ENCODE results near the gene BCS1L.
A peak's percentile ranks its signal among the peaks of the same experiment; 100 is the strongest.

BCS1L gene

GRCh38 chr2:218662377-218662776 is 2.9 kb downstream of the BCS1L start:
- no peak for DNase-seq

DNA sequence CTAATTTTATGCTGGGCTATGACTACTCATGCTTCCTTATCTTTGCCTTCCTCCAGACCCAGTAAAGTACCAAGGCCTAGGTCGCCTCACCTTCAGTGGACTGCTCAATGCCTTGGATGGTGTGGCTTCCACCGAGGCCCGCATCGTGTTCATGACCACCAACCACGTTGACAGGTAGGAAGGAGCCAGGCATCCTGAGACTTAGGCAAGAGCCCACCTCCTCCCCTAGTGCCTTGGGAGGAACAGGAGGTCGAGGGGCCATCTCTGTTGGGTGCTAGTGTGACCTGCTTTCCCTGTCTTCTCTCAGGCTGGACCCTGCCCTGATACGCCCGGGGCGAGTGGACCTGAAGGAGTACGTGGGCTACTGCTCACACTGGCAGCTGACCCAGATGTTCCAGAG is 3.3 kb downstream of the BCS1L start:
- DNase-seq = no peak

- DNase-seq = no peak
Observed at GRCh38 chr2:218663901-218664300, 4.4 kb downstream of the BCS1L start.

DNA sequence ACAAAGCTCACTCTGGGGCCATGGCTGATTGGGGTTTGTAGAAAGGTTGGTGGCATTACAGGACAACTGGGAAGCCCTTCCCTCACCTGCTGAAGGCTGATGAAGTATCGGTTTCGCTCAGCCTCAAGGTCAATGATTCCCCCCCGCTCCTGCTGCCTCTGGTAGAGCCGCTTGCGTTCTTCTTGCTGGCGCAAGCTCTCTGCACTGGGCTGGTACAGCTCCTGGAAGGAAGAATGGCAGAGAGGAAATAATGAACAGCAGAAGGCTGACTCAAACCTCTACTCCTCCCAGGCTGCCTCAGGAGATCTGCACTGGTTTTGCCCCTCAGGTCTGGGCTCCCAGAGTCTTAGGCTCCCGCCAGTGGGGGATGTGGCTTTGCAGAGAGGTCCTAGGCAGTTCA is 5.2 kb downstream of the BCS1L start:
- no peak for DNase-seq

DNA sequence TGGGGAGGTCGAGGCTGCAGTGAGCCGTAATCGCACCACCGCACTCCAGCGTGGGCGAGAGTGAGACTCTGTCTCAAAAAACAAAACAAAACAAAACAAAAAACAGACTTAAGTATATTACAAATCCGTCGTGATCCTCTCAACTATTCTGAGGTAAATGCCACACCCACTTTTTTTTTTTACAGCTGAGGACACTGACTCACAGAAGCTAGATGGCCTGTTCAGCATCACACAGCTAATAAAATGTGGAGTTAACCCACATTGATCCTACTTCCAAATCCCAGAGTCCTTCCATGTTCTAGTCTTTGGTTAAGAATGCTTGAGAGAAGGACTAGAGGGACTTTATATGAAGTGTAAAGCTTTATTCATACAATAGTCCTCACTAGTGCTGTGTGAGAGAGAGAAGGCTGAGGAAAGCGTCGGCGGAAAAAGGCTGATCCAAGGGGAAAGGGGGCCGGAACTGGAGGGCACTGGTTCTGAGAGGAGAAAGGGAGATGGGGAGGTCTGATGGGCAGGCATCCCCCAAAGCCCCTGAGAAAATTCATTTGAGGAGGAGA is 11.7 kb downstream of the BCS1L start:
- no peak for DNase-seq

- DNase-seq = peak; percentile 81
Observed at GRCh38 chr2:218671654-218672566, 12.4 kb downstream of the BCS1L start, which contains the start of the genes RNF25 and STK36. Gene RNF25 (minus strand): TSS chr2:218672002. CDS start chr2:218671970, 32 bp downstream. Gene STK36 (plus strand): TSS chr2:218672086. CDS start chr2:218672830, 744 bp downstream.

- no peak for DNase-seq
Observed at GRCh38 chr2:218679119-218679518, 19.6 kb downstream of the BCS1L start.

- no peak for DNase-seq
Observed at GRCh38 chr2:218680061-218680460, 20.6 kb downstream of the BCS1L start.

GRCh38 chr2:218687400-218688060 is 28.0 kb downstream of the BCS1L start:
- peak; percentile 39 for DNase-seq

DNA sequence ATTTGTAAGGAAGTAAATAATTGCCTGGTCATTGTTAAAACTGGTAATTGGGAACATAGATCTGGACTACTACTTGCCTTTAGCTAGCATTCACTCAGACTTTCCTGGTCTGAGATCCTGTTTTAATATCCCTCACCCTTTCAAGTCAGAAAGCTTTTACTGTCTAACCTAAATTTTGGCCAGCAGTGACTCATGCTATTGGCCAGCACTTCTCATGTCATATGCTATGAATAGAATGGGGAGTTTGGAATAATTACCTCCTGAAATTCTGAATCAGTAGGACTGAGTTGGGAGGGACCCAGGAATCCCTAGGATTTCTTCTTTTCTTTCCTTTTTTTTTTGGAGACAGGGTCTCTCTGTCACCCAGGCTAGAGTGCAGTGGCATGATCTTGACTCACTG is 31.8 kb downstream of the BCS1L start:
- DNase-seq = no peak

DNA sequence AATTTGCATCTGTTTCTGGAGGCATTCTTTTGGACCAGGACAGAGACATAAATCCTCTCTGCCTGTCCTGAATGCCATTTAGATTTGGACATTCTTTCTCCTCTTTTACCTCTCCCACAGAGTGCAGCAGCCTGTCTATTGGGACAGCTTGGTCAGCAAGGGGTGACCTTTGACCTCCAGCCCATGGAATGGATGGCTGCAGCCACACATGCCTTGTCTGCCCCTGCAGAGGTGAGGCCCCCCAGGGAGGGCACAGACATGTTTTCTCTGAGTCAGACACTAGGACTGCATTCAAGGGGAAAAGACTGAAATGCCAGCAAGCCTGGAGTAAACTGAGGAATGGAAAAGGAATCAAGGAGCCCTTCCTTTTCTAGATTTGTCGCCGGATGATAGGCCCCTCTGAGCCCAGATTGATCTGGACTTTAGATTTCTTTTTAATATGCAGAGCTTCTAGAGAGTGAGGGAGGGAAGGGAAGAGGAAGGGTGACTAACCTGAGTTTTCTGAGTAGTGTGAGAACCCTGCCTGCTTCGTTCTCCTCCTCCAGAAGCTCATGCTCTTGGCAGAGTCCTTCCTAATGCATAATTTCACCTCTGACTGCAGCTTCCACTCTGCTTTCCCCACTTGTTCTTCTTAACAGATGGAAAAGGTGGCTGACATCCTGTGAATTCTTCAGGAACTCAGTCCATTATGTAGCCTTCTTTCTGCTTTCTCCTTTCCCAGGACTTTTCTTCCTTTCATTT is 35.1 kb downstream of the BCS1L start:
- DNase-seq = no peak

GRCh38 chr2:218698885-218699284 is 39.4 kb downstream of the BCS1L start:
- no peak for DNase-seq

DNA sequence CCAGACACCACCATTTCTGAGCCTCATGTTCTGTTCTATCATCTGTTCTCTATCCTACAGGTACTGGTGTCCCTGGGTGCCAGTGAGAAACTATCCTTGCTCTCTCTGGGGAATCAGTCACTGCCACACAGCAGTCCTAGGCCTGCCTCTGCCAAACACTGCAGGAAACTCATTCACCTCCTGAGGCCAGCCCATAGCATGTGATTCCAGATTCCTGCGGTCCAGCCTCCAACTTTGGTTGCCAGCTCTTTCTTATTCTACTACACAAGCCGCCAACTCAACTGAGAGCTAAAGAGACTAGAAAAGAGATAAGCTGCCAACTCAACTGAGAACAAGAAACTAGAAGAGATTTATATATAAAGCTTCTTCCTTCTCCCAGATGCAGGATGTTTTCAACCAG is 42.3 kb downstream of the BCS1L start:
- no peak for DNase-seq

GRCh38 chr2:218703341-218703740 is 43.9 kb downstream of the BCS1L start:
- no peak for DNase-seq

DNA sequence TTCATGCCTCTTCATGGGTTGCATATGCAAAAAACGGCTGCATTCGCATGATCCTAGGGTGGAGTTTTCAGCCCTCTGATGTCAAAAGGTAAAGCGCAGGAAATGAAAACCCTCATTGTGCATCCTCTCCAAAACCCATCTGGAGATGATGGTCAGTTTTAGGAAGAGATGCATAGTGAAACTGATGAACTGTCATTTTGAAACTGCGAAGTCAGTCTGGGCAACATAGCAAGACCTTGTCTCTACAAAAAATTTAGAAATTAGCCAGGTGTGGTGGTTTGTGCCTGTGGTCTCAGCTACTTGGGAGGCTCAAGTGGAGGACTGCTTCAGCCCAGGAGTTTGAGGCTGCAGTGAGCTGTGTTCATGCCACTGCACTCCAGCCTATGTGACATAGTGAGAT is 48.6 kb downstream of the BCS1L start:
- no peak for DNase-seq

DNA sequence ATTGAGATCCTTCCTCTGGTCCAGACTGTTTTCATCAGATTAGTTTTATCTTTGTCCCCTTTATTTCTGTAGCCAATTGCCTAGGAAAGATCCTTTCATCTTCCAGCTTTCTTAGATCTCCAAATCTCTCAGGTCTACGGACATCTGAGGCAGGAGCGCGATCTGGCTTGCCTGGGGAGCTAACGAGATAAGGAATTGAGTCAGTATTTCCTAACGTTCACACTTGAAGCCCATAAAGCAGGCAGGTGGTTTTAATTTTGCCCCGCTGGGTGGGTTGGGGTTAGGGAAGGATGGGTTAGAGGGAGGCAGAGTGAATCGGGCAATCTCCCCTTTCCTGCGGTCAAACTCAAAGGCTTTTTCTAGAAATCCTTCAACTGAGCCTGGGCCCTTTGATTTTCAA is 50.4 kb downstream of the BCS1L start:
- no peak for DNase-seq

DNA sequence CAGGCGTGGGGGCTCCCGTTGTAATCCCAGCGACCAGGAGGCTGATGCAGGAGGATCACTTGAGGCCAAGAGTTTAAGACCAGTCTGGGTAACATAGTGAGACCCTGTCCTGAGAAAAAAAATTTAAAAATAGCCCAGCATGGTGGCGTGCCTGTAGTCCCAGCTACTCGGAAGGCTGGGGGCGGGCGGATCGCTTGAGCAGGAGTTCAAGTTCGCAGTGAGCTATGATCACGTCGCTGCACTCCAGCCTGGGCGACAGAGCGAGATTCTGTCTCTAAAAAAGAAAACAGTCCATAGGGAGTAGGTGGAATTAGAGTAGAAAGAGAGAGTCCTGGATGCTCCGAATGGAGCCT is 50.8 kb downstream of the BCS1L start:
- no peak for DNase-seq

- DNase-seq = peak; percentile 96
Observed at GRCh38 chr2:218710687-218711549, 51.4 kb downstream of the BCS1L start, which contains the start of gene TTLL4. Gene TTLL4 (plus strand): TSS chr2:218710835. CDS start chr2:218737677, 26,842 bp downstream.

GRCh38 chr2:218711550-218711929 is 52.1 kb downstream of the BCS1L start:
- DNase-seq = no peak
